IMR-90 (cell line): ENCODE data around the gene MAMDC4.

Experiments
- BHLHE40 ChIP-seq: fragments of 150-350 bp; IDR thresholded peaks from 2 replicates; pipeline ENCODE4 v1.6.1; 2016; ENCODE audit warnings: mild to moderate bottlenecking, low read depth, low read length
- CTCF ChIP-seq: conservative IDR thresholded peaks from 2 replicates; pipeline ENCODE4 v1.5.1; 2012; ENCODE audit warnings: mild to moderate bottlenecking, low read depth, low read length, improper control_type of control experiment
- ELK1 ChIP-seq: fragments of 150-350 bp; IDR thresholded peaks from 2 replicates; pipeline ENCODE4 v1.6.1; 2016; ENCODE audit warnings: low read depth, mild to moderate bottlenecking, low read length, moderate library complexity, borderline replicate concordance
- MAFK ChIP-seq: IDR thresholded peaks from 2 replicates; pipeline ENCODE4 v1.6.1; 2012; ENCODE audit warnings: low read depth, low read length, improper control_type of control experiment
- MAZ ChIP-seq: IDR thresholded peaks from 2 replicates; pipeline ENCODE4 v1.6.1; 2012; ENCODE audit warnings: low read depth, mild to moderate bottlenecking, low read length, improper control_type of control experiment, moderate library complexity, borderline replicate concordance
- MXI1 ChIP-seq: IDR thresholded peaks from 2 replicates; pipeline ENCODE4 v1.6.1; 2012; ENCODE audit warnings: low read depth, mild to moderate bottlenecking, low read length, moderate library complexity, borderline replicate concordance
- POLR2A ChIP-seq: IDR thresholded peaks from 2 replicates; pipeline ENCODE4 v1.6.1; 2012; ENCODE audit warnings: mild to moderate bottlenecking, low read depth, low read length
- RAD21 ChIP-seq: IDR thresholded peaks from 2 replicates; pipeline ENCODE4 v1.6.1; 2012; ENCODE audit warnings: low read length, improper control_type of control experiment
- RCOR1 ChIP-seq: IDR thresholded peaks from 2 replicates; pipeline ENCODE4 v1.6.1; 2012; ENCODE audit warnings: mild to moderate bottlenecking, low read length, improper control_type of control experiment; ENCODE audit not compliant: insufficient replicate concordance
- RFX5 ChIP-seq: IDR thresholded peaks from 2 replicates; pipeline ENCODE4 v1.8.0; 2012; ENCODE audit warnings: low read depth, mild to moderate bottlenecking, low read length, moderate library complexity
- SMC3 ChIP-seq: fragments of 150-350 bp; IDR thresholded peaks from 2 replicates; pipeline ENCODE4 v1.6.1; 2016; ENCODE audit warnings: low read depth, mild to moderate bottlenecking, antibody characterized with exemption, low read length, moderate library complexity
- USF2 ChIP-seq: fragments of 150-350 bp; IDR thresholded peaks from 2 replicates; pipeline ENCODE4 v1.6.1; 2017; ENCODE audit warnings: mild to moderate bottlenecking, antibody characterized with exemption, low read length, low read depth

- TF ChIP-seq CTCF (no peak), POLR2A (no peak), USF2 (no peak), MXI1 (peak; percentile 50; the same call in 1 of the 2 replicates), SMC3 (no peak), BHLHE40 (no peak), RCOR1 (no peak), RAD21 (no peak), ELK1 (no peak), MAZ (no peak), MAFK (no peak), RFX5 (no peak)
These were observed 1.9 kb upstream of the MAMDC4 start for GRCh38 chr9:136849960-136850865.
